Gastrocnemius medialis (tissue), 4 donors: Measurements from ENCODE around the gene GCA. TPM values are rescaled to one million over a fixed set of nuclear protein-coding genes. Genes with fewer than 3 reads are reported as not detected.

ENCODE experiments used
- ATAC-seq, 2 donors: fragments of 150-250 bp; one replicate each; pipeline ENCODE4 v1.9.1; 2016
- DNase-seq, 2 donors: peaks; one replicate each; pipeline ENCODE4 v3.0.0-alpha.2; 2019
- H3K27ac ChIP-seq, 4 donors: fragments of 200-600 bp; sonication (generic); 1 replicate in 1 of 4; 2 replicates in 3 of 4; pipeline ENCODE4 v1.5.1; 2016 to 2018; ENCODE audit warnings: mild to moderate bottlenecking in 2 of 4, moderate library complexity in 1 of 4
- H3K27me3 ChIP-seq, 3 donors: fragments of 200-600 bp; sonication (generic) in 2 of 3; 1 replicate in 1 of 3; 2 replicates in 2 of 3; pipeline versions ENCODE4 v1.5.1 to v1.6.0; 2016 to 2019; ENCODE audit warnings: mild to moderate bottlenecking in 1 of 3, moderate library complexity in 1 of 3
- H3K36me3 ChIP-seq, 2 donors: fragments of 200-600 bp; sonication (generic) in 1 of 2; one replicate each; pipeline ENCODE4 v1.5.1; 2017 to 2018
- H3K4me1 ChIP-seq, 2 donors: fragments of 200-600 bp; sonication (generic) in 1 of 2; one replicate each; pipeline ENCODE4 v1.5.1; 2016 to 2017; ENCODE audit warnings: mild to moderate bottlenecking in 2 of 2
- H3K4me3 ChIP-seq, 4 donors: fragments of 200-600 bp; sonication (generic) in 3 of 4; 1 replicate in 1 of 4; 2 replicates in 3 of 4; pipeline ENCODE4 v1.5.1; 2016 to 2019; ENCODE audit warnings: mild to moderate bottlenecking in 2 of 4
- H3K9me3 ChIP-seq, 3 donors: fragments of 200-600 bp; sonication (generic) in 2 of 3; 1 replicate in 1 of 3; 2 replicates in 2 of 3; pipeline ENCODE4 v1.5.1; 2016 to 2019
- CTCF ChIP-seq, 5 experiments: fragments of 450-650 bp in 3 of 5; fragments of 200-600 bp in 2 of 5; sonication (generic) in 2 of 5; IDR thresholded peaks in 4 of 5; conservative IDR thresholded peaks in 1 of 5; 1 replicate in 4 of 5; 2 replicates in 1 of 5; pipeline ENCODE4 v1.5.1; 2016 to 2019; ENCODE audit warnings: antibody characterized with exemption in 5 of 5, mild to moderate bottlenecking in 3 of 5, moderate library complexity in 3 of 5
- POLR2A ChIP-seq, 2 donors: fragments of 450-650 bp; IDR thresholded peaks; one replicate each; pipeline ENCODE4 v1.6.1; 2017; ENCODE audit warnings: antibody characterized with exemption in 2 of 2, mild to moderate bottlenecking in 2 of 2, moderate library complexity in 2 of 2
- in situ Hi-C, 4 donors: fragments of 200-750 bp; cut with MboI; loops; one replicate each; pipeline versions ENCODE4 v1.15.0 to v1.8.0; 2017; ENCODE audit warnings: low sequenced_read_pairs in 4 of 4
- intact Hi-C: fragments of 100-400 bp; cut with DNase I; formaldehyde crosslinking; loops from one replicate; pipeline ENCODE4 v1.15.1; 2023; ENCODE audit warnings: low total_unique reads
- total RNA-seq, 4 donors: library from RNA; depleted of rRNA; stranded (reverse); fragments of >200 nt; gene quantifications; one replicate each; pipeline versions ENCODE4 v1.1.0 to v1.2.3, GENCODE V29; 2016

Gene GCA
- total RNA-seq, 4 donors from 2014 or later = 3.7 to 12.0 (median 6.2) TPM

DNA sequence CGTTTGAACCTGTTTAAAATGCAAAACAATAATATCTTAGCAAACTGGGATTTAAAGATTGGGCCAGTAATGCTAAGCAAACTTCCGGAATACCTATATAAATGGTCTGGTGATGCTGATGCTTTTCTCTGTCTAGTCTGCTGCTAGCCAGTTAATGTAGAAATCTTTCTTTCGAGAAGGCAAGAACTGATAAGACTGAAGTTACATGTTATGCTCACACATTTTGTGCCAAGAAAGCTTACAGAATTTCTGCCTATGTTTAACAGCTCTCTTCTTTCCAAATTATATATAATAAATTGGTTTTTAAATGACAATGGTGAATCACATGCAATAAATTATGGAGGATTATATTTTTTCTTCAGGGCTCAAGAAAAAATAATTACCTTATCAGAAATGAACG lies 37.9 kb downstream of the GCA start:
- DNase-seq (no peak), ATAC-seq (no peak)
- intact Hi-C loops = no loop called here
- Histone ChIP-seq H3K4me3 (no peak overlapping the region), H3K36me3 (no peaks in the 10 kb centered on the region), H3K9me3 (no peaks in the 10 kb centered on the region), H3K4me1 (no peaks in the 10 kb centered on the region), H3K27me3 (no peaks in the 10 kb centered on the region), H3K27ac (no peak overlapping the region)
- no peak for TF ChIP-seq CTCF (IDR thresholded peaks at IDR 0.05 in 4 of 5, conservative IDR thresholded peaks at IDR 0.05 in 1 of 5)
- in situ Hi-C loops = no loop called here

GRCh38 chr2:162382278-162382677 lies 38.3 kb downstream of the GCA start:
- in situ Hi-C loops (no loop called here), intact Hi-C loops (no loop called here)
- no peak for DNase-seq
- no peak for ATAC-seq
- Histone ChIP-seq H3K4me3 (no peak overlapping the region), H3K9me3 (no peaks in the 10 kb centered on the region), H3K27me3 (no peaks in the 10 kb centered on the region), H3K36me3 (no peaks in the 10 kb centered on the region), H3K4me1 (no peaks in the 10 kb centered on the region), H3K27ac (no peak overlapping the region)
- TF ChIP-seq CTCF (IDR thresholded peaks at IDR 0.05 in 4 of 5, conservative IDR thresholded peaks at IDR 0.05 in 1 of 5) (no peak), POLR2A (IDR thresholded peaks at IDR 0.05) (no peak)

DNA sequence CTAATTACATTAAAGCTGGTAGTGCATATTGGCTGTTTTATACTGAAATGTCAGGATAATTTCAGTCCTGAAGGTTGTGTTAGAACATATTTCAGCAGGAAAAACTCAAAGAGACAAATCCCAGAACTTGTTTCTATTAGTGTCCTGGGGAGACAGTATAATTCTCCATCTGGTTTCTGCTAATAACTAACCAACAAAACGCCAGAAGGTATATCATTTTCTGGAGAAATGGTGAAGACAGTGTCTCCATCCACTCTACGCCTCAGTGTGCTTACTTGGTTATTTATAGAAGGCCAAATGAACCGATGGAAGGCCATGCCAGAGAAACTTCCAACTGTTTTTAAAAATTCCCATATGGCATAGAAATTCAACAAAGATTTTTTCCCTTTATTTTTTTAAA lies 41.6 kb downstream of the GCA start:
- Histone ChIP-seq H3K9me3 (no peaks in the 10 kb centered on the region), H3K4me3 (no peak overlapping the region), H3K27me3 (no peaks in the 10 kb centered on the region), H3K36me3 (no peaks in the 10 kb centered on the region), H3K27ac (no peak overlapping the region), H3K4me1 (no peaks in the 10 kb centered on the region)
- TF ChIP-seq CTCF (IDR thresholded peaks at IDR 0.05 in 4 of 5, conservative IDR thresholded peaks at IDR 0.05 in 1 of 5) = no peak
- TF ChIP-seq POLR2A (IDR thresholded peaks at IDR 0.05) = no peak
- in situ Hi-C loops (no loop called here), intact Hi-C loops (no loop called here)
- DNase-seq (no peak), ATAC-seq (no peak)

GRCh38 chr2:162390801-162391200 lies 46.9 kb downstream of the GCA start:
- Histone ChIP-seq H3K27me3 (no peaks in the 10 kb centered on the region), H3K9me3 (no peaks in the 10 kb centered on the region), H3K4me1 (no peaks in the 10 kb centered on the region), H3K27ac (no peak overlapping the region), H3K36me3 (no peaks in the 10 kb centered on the region), H3K4me3 (no peak overlapping the region)
- no peak for TF ChIP-seq CTCF (IDR thresholded peaks at IDR 0.05 in 4 of 5, conservative IDR thresholded peaks at IDR 0.05 in 1 of 5)
- TF ChIP-seq POLR2A (IDR thresholded peaks at IDR 0.05) = no peak
- intact Hi-C loops (no loop called here), in situ Hi-C loops (no loop called here)
- no peak for ATAC-seq
- DNase-seq = no peak

- DNase-seq (no peak), ATAC-seq (no peak)
- Histone ChIP-seq H3K27ac (no peak overlapping the region), H3K36me3 (no peaks in the 10 kb centered on the region), H3K27me3 (no peaks in the 10 kb centered on the region), H3K4me1 (no peaks in the 10 kb centered on the region), H3K9me3 (no peaks in the 10 kb centered on the region), H3K4me3 (no peak overlapping the region)
- TF ChIP-seq POLR2A (IDR thresholded peaks at IDR 0.05) (no peak), CTCF (IDR thresholded peaks at IDR 0.05 in 4 of 5, conservative IDR thresholded peaks at IDR 0.05 in 1 of 5) (no peak)
- intact Hi-C loops = no loop called here
- in situ Hi-C loops = no loop called here
Measured at GRCh38 chr2:162400336-162400735, 56.4 kb downstream of the GCA start.
